CD4-positive, alpha-beta T cell treated with Interleukin-17A for 4 hours (primary cell): ENCODE data around the gene TEX48.

Experiments used
- DNase-seq: peaks from one replicate; pipeline ENCODE4 v3.0.0-alpha.2; 2020; ENCODE audit warnings: mixed read lengths

Gene TEX48

DNA sequence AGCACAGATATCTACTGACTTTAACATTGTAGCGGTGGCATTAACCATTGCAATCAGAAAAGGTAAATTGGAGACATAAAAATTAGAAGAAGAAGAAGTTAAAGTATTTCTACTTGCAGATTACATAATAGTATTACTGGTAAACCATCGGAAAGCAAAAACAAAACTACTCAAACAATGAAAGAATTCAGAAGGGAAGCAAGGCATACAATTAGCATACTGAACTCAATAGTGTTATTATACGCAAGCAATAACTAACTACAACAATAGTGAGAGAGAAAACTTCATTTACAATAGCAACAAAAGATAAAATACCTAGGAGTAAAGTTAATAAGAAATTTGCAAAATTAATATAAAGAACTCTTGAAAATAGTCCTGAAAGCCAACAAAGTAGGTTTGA lies 17.8 kb downstream of the TEX48 start:
- no peak for DNase-seq

DNA sequence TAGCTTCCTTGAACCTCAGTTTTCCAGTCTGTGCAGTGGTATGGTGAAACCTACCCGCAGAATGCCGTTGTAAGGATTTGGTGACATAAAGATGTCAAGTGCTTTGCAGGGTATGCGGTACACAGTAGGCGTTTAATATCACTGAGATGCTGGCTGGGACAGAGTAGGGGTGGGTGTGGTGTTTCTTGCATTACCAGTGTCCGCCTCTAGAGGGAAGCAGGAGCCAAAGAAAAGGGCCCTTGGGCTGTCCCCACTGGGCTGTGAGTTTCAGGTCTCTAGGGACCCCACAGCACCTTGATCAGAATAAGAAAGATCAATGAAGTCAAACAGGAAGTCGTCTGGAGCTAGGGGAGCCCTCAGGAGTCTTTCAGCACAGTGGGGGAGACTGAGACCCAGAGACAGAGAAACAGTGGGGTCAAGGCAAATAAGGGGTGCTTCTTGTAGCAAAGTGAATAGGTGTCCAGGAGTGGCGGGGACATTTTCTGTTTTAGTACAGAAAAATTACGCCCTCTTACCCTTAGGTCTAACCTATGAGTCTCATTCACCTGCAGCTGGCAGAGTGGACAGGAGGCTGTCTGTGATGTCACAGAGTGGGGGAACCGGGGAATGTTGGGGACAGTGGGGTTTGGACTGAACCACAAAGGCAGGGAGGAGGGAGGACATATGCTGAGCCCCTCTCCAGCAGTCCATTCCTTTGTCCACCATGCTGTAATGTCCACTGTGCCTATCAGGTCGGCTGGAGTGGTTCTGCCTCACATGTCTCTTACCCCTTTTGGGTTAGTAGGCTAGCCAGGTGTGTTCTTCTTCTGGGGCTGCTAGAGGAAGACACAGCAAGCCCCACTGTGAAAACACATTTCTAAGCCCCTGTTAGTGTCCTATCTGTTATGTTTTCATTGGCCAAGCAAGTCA lies 19.7 kb downstream of the TEX48 start:
- peak; percentile 67 for DNase-seq

DNA sequence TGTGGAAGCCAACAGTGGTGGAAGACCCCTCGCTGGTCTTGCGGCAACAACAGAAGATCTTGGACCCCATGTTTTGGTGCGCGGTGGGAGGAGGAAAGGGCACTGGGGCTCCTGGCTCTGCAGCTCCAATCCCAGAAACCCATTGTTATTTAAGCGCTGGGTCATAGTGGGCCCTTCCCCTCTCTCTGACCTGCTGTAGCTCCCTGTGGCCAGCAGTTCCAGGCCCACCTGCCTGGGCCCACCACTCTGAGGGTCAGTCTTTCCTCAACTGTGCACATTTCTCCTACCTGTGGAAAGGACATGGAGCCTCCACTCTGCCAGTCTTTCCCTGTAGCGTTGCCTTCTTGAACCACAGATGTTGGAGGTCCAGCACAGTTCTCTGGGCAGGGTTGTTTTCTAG lies 24.3 kb downstream of the TEX48 start, which contains the start of gene TEX53:
TEX53 (minus strand) TSS at position 101 of the 400 bp plus-strand sequence; CDS start at position 70, 31 bp downstream.
- DNase-seq, result no peak

DNA sequence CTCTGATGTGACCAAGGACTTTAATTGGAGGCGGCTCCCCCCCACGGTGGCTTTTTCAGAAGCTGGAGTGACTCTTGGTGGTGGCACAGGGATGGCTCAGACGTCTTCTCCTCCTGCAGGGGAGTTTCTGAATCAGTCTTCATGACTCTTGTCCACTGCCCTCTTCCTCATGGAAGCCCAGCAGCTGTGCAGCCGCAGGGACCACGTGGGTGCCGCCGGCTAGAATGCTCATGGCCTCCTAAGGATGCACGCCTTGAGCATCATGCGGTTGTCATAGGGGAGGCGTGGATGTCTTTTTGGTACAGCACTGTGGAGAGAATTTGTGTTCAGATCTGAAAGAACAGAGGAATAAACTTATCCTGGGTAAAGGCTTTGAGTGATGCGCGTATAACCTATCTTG lies 25.7 kb downstream of the TEX48 start:
- DNase-seq, result no peak

DNA sequence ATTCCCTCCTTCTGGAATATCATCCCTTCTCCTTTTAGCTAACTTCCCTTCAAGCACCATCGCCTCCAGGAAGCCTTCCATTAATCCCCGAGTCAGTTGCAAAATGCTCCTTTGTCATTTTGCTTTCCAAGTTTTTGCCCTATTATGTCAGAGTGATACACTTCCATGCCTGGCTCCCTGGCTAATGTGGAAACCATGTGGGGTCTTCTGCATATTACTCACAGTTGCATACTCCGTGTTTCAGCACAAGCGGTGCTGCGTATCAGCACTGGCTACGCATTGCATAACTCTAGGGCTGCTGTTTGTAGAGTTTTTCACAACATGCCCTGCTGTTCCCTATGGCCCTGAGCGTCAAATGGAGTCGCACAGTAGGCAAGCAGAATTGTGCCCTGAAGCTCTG lies 26.3 kb downstream of the TEX48 start:
- DNase-seq, result no peak

DNA sequence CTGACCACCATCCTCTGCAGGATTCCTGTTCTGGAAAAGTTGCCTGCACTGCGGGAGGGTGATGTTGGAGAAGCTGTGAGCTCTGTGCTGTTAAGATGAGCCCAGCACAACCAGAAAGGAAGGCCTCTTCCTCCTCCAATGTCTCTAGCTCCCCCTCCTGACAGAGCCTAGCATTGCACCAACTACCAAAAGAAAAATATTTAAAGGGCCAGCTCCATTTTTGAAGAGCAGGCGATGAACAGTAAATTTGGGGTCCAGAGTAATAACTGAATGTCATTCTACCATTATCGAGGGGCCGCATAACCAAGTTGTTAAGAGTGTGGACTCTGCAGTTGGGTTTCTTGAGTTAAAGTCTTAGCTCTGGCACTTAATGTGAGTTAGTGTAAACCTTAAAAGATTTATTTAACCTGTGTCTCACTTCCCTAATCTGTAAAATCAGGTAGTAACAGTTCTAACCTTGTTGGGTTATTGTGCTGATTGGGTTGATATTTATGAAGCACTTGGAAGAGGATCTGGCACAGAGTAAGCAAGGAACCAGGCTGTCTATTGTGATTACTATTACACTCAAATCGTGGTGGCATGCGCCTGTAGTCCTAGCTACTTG lies 28.3 kb downstream of the TEX48 start:
- DNase-seq, result peak; percentile 86

DNA sequence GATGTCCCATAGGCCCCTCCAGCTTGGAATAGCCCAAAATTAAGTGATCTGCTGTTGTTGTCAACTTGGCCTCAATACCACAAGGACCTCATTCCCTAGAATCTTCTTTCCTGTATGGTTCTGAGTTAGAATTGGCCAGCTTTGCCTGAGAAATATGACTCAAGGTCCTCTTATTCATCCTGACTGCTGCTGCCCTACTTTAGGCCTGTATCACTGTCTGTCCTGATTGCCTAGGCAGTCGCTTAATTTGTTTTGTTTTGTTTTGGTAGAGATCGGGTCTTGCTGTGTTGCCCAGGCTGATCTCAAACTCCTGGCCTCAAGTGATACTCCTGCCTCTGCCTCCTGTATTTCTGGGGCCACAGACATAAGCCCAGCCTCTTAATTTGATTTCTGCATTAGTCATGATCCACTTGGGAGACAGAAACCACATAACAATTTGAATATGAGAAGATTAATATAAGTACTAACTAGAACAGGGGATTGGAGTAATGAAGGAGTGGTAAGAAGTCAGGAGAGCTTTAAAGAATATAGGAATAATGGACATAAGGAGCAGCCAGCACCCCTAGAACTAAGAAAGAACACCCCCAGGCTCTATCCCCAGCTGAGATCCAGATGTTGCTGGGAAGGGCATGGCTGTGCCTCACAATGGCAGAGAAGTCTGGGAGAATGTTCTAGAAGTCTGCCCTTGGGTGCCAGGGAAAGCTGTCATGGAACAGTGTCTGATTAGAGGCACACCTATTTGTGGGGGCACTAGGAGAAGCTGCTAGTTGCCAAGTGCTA lies 29.0 kb downstream of the TEX48 start:
- no peak for DNase-seq

DNA sequence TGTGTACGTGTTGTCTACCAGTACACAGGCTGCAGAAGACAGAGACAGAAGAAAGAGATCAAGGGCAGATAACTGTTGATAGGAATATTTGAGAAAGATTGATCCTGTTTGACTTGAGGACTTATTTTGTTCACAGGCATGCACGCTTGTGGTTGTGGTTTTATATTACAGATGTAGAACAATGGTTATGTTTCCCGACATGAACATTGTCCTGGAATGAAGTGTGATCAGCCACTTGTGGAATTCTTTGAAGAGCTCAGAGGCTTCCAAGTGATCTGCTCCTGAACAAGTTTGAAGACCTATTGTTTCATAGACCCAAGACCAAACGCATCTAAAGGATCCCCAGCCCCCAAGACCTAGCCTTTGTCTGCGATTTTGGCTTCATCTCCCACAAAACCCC lies 38.1 kb downstream of the TEX48 start:
- DNase-seq, result no peak

DNA sequence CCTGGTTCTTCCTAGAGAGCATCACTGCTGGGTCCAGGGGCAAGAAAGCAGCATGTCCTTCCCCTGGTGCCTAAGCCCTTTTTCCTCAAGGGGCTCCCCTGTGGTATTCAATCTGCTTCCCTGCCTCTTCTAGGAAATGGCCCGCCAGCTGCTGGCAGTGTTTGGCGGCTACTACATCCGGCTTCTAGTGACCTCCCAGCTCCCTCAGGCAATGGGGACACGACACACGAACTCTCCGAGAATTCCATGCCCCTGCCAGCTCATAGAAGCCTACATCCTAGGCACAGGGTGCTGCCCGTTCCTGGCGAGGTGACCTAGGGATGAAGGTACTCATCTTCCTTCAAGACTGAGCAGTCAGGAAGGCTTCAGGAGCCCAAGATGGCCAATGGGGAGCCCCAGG lies 39.0 kb downstream of the TEX48 start:
- no peak for DNase-seq

DNA sequence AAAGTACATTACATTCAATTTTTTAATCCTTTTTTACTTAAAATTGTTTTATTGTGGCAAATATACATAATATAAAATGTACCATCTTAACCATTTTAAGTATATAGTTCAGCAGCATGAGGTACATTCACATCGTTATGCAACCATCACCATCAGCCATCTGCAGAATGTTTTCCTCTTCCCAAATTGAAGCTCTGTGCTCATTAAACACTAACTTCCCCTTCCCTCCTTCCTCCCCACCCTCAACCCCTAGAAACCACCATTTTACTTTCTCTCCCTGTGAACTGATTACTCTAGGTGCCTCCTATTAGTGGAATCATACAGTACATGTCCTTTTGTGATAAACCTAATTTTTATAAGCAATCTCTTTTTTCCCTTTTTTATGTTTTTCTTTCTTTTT lies 40.0 kb downstream of the TEX48 start:
- DNase-seq, result no peak

DNA sequence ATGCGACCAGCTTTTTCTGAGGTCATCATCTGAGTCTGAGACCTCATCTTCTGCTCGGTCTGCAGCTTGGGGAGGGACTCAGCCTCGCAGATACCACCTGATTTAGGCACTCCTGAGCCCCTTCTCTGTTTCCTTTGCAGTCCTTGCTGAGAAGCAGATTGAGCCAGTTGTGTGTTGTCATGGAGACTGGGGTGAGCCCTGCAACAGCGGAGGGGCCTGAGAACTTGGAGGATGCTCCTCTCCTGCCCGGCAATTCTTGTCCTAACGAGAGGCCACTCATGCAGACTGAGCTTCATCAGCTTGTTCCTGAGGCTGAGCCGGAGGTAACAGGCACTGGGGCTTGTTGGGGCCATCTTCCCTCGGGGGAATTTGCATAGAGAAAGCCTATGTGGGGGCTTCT lies 43.6 kb downstream of the TEX48 start:
- DNase-seq, result no peak

DNA sequence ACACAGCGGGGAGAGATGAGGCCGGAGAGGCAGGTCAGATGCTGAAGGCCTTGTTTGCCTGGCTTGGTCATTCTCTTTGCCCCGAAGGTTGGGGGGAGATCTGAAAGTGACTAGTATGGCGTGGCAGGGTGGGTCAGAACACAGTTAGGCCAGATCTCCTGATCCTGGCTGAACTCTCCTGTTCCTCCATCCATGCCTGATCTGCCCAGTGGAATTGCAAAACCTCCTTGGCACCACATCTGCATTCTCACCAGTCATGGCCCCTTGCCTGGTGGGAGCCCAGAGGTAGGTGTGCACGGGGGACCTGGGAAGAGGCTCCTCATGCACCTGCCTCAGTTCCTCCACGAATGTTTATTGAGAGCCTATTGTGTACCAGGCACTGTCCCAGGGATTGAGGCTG lies 47.6 kb downstream of the TEX48 start:
- no peak for DNase-seq

DNA sequence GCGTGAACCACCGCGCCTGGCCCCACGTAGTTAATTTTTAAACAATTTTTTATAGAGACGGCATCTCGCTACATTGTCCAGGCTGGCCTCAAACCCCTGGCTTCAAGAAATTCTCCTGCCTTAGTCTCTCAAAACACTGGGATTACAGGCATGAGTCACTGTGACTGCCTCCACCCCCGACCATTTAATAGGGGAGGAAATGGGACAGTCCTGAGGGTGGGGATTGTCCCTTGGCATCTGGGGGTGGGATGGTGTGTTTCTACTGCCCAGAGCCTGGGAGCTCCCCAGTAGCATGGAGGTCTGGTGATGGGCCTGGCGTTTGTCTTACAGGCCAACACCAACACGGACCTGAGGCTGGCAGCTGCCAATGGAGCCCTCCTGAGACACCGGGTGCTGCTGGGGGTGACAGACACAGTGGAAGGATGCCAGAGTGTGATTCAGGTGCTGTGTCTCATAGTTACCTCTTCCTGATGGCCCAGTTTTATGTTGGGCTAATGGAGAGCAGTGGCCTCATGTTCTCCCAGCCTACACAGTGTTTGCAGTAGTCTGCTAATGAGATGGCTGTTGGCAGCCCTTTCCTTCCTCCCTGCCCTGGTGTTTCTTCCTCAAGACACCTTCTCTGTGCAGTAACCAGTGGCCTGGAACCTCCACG lies 48.4 kb downstream of the TEX48 start:
- DNase-seq, result no peak

DNA sequence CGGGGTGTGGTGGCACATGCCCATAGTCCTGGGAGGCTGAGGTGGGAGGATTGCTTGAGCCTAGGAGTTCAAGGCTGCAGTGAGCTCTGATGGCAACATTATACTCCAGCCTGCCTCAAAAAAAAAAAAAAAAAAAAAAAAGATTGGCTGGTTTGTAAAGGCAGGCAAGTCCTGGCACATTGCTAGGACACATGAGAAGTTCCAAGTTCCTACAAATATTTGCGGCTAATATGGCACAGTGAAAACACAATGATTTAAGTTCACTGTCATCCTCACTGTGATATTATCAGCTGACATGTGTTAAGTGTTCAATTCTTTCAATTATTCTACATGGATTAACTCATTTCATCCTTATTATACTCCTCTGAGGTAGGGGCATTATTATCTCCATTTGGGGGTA lies 50.8 kb downstream of the TEX48 start:
- no peak for DNase-seq

DNA sequence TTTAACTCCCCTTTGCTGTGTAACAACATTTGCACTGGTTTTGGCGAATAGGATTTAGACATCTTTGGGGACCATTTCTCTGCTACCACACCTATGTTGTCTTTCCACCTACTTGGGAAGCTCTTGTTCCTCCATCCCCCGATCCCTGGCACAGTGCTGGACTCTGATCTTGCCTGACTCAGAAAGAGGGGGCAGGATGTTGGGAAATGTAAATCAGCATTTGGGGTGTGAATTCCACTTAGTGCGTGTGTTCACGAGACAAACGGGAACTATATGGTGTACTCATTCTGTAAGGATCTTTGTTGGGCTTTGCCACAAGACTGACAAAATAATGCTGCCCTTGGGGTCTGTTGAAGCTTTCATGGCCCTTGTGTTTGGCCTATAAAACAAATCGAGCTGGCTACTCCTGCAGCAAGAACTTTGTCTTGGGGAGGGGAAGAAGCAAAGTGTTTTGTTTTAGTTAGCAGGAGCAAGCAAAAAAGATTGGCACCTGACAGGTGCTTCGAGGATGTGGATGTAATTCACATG lies 52.4 kb downstream of the TEX48 start:
- DNase-seq, result no peak

DNA sequence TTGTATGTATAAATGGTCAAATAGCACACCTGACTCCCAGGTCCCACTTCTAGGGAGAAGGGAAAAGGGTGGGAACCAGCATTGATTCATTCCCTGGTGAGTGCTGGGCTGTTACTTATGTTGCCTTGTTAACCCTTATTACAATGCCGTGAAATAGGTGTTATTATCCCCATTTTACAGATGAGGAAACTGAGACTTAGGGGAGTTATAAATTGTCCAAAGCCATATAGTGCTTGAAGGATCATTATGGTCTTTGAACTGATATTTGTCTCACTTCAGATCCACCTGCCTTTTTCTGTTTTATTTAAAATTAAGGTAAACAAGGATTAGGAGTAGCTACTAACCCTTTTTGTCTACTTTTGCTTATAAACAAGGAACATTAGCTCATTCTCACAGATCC lies 54.4 kb downstream of the TEX48 start:
- DNase-seq, result no peak

DNA sequence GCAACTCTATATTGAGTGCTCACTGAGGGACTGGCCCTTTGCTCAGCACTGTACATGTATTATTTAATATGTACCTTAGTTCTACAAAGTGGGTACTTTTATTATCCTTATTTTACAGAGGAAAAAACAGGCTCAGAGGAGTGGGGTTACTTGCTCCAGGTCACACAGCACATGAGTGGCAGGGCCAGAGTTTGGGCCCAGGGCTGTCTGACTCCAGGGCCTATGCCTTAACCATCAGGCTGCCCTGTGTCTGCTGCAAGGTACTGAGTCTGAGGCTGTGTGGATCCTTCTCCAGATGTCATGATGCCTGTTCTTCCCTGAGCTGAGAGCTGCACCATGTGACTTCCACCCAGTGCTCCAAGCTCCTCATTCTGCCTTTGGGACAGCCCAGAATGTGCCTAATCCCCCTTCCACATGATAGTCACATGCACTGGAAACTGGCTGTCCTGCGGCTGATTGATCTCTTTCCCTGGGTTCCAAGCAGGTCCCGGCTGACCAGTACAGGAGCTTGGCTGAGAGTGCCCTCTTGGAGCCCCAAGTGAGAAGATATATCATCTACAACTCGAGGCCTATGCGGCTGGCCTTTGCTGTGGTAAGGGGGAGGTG lies 55.5 kb downstream of the TEX48 start:
- DNase-seq, result no peak

DNA sequence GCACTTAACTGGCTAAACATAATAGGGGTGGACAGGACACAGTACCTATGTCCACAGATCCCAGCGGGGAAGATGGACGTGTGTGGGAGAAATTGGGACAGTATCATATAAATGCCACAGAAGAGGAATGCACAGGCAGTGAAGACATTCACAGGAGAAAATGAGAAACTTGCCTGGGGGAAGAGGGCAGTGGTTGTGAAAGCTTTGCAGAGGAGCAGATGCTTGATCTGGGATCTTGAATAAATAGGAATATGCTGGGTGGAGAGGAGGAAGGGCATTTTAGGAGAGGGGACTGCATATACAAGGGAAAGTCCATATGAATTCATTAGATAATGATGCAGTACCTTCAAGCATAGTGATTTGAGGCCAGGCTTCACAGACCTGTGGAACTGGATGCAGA lies 57.3 kb downstream of the TEX48 start:
- no peak for DNase-seq

DNA sequence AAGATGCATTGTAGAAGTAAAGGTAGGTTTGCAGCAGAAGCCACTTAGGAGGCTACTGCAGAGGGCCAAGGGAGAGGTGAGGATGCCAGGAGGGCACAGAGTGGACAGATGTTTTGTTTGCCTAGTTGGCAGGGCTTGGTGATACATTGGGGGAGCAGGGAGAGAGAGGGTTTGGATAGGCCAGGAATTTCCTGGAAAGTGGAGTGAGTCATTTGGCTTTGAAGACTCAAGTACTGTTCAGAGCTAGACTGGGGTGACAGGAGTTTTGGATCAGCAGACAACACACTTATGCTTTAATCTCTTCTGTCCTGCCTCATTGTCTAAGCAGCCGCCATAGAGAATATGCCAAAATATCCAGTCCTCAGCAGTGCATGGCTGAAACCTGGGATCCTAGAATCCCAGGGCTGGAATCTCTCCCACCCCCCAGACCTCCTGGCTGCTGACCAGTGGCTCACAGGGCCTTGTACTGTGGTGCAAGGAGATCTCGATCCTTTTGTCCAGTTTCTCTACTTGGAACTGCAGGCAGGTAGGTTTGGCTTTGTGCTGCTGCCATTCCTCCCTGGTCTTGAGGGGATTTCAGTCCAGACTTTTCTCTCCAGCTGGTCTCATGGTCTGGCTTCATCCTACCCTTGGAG lies 59.9 kb downstream of the TEX48 start:
- no peak for DNase-seq

DNA sequence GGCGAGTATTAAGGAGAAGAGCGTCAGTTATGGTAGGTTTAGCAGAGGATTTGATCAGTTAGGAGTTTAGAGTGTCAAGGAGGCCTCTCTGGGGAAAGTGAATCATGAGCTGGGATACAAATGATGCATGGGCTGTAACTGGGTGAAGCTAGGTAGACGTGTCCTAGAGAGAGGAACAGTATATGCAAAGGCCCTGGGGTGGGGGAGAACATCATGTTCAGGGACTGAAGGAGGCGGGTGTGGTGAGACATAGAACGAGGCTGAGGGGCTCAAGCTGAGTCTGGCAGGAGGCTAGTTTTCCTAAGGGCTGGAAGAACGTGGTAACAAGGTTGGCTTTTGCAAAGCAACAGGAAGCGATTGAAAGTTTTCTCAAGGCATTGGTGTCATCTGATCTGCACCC lies 60.4 kb downstream of the TEX48 start:
- no peak for DNase-seq

DNA sequence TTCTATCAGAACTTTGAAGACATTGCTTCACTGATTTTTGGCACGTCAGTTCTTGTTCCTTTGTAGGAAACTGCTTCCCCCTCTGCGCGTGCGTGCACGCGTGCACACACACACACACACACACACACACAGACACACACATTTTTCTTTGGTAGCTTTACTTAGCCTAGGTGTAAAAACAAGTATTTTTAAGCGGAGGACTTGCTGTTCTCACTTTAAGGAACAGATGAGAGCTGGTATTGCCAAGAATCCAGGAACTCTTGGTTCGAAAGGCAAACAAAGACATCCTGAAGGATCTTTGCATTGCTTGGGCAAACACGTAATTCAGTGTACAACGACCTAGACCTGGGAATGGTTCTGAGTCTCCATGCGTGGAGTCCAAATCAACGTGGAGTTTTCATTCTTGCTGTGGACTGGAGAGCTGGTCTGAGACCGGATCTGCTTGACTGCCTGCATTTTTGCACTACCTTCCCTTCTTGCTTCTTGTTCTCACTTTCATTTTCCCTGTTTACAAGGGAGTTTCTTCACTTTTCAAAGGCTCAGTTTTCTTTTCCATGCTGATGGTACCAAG lies 62.7 kb downstream of the TEX48 start:
- peak; percentile 47 for DNase-seq
